IMR-90 (cell line): ENCODE measurements around the gene DBF4B.

Experiments
- CEBPB ChIP-seq: IDR thresholded peaks from 2 replicates; pipeline ENCODE4 v1.6.1; 2012; ENCODE audit warnings: low read depth, low read length, improper control_type of control experiment
- CTCF ChIP-seq: conservative IDR thresholded peaks from 2 replicates; pipeline ENCODE4 v1.5.1; 2012; ENCODE audit warnings: mild to moderate bottlenecking, low read depth, low read length, improper control_type of control experiment
- POLR2A ChIP-seq: IDR thresholded peaks from 2 replicates; pipeline ENCODE4 v1.6.1; 2012; ENCODE audit warnings: mild to moderate bottlenecking, low read depth, low read length
- TF ChIP-seq, protein P1 (sequence below): fragments of 150-350 bp; IDR thresholded peaks from 2 replicates; pipeline ENCODE4 v1.6.1; 2017; ENCODE audit warnings: mild to moderate bottlenecking, antibody characterized with exemption, low read length, low read depth

GRCh38 chr17:44775838-44776621 is 67.6 kb downstream of the DBF4B start:
- no peak for TF ChIP-seq POLR2A
- no peak for TF ChIP-seq CEBPB
- TF ChIP-seq, protein P1, sequence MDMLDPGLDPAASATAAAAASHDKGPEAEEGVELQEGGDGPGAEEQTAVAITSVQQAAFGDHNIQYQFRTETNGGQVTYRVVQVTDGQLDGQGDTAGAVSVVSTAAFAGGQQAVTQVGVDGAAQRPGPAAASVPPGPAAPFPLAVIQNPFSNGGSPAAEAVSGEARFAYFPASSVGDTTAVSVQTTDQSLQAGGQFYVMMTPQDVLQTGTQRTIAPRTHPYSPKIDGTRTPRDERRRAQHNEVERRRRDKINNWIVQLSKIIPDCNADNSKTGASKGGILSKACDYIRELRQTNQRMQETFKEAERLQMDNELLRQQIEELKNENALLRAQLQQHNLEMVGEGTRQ = no peak
- TF ChIP-seq CTCF = no peak
